D721Med (cell line): ENCODE data around the gene VDAC1.

Source experiments
- DNase-seq: peaks from one replicate; pipeline ENCODE4 v3.0.0; 2011; ENCODE audit warnings: low spot score; ENCODE audit not compliant: insufficient read length
- FAIRE-seq: peaks from 2 replicates; lab custom pipeline; 2011; peaks lifted over from hg19 to GRCh38; lab: Jason Lieb, UNC
- TF ChIP-seq, protein P1 (sequence below): IDR thresholded peaks from 2 replicates; pipeline ENCODE4 v1.5.1; 2012; ENCODE audit warnings: mild to moderate bottlenecking, control low read depth; ENCODE audit not compliant: insufficient read depth; ENCODE audit errors: missing control alignments

VDAC1 gene

DNA sequence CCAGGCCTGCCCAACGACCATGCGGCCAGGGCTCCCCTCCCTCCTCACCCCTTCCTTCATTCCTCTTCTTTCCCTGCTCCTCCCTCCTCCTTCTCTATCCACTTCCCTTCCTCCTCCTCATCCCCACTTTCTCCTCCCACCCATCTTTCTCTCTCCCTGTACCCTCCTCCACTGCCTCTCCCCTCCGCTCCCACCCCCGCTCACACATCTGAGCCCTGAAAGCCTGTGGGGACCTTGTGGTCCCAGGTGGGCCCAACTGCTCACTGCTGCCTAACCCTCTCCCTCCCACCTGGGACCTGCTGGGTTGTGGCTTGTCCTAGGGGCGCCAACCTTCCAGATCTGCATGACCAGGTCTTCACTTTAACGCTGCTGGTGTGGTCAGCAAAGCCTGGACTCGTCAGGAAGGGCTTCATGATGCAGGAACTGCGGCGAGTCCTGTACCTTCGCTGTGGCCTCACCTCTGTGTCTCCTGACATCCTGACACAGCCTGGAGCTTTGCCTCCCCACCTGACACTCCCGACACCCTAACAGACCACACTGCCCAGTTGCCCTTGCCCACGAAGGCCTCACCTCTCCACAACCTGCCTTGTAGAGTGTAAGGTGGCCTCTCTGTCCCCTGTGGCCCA lies 71.0 kb downstream of the VDAC1 start:
- DNase-seq (no peak), FAIRE-seq (no peak)
- TF ChIP-seq, protein P1, sequence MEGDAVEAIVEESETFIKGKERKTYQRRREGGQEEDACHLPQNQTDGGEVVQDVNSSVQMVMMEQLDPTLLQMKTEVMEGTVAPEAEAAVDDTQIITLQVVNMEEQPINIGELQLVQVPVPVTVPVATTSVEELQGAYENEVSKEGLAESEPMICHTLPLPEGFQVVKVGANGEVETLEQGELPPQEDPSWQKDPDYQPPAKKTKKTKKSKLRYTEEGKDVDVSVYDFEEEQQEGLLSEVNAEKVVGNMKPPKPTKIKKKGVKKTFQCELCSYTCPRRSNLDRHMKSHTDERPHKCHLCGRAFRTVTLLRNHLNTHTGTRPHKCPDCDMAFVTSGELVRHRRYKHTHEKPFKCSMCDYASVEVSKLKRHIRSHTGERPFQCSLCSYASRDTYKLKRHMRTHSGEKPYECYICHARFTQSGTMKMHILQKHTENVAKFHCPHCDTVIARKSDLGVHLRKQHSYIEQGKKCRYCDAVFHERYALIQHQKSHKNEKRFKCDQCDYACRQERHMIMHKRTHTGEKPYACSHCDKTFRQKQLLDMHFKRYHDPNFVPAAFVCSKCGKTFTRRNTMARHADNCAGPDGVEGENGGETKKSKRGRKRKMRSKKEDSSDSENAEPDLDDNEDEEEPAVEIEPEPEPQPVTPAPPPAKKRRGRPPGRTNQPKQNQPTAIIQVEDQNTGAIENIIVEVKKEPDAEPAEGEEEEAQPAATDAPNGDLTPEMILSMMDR = no peak

- no peak for FAIRE-seq
- TF ChIP-seq, protein P1 = no peak
These were observed 71.6 kb downstream of the VDAC1 start for GRCh38 chr5:133933169-133933509.

GRCh38 chr5:133932441-133933168 lies 72.2 kb downstream of the VDAC1 start:
- DNase-seq = no peak
- TF ChIP-seq, protein P1 = no peak
- no peak for FAIRE-seq

More at GRCh38 chr5:133933169-133933509, 71.6 kb downstream of the VDAC1 start:
- no peak for DNase-seq

DNA sequence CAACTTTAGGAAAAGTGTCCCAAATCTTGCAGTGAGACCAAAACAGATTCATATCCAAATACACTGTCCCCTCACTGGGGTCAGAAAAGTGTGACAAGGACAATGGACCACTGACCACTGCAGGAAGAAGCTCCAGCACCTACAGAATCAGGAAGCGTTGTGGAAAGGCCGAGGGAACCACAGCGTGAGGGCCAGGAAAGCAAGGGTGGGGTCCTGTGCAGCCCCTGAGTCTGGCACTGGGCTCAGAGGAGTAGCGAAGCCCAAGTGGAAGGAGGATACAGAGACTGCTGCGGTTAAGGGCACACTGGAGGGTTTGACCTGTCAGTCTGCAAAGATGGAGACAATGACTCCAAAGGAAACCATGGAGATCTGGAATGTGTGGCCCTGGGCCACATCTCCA lies 73.2 kb downstream of the VDAC1 start:
- no peak for DNase-seq

DNA sequence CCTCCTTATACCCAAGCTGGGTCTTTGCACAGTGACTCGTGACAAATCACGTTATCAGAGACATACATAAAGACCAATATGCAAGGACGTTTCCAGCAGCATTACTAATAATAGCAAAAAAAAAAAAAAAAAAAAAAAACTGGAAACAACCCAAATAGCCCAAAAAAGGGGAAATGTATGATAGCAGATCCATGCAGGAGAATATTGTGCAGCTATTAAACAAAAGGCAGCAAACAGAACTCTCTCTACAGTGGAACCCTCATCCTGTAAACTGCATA lies 74.0 kb downstream of the VDAC1 start:
- TF ChIP-seq, protein P1 = no peak
- FAIRE-seq (no peak), DNase-seq (no peak)

More for the DNA sequence above, 73.2 kb downstream of the VDAC1 start:
- no peak for FAIRE-seq
- TF ChIP-seq, protein P1 = no peak

DNA sequence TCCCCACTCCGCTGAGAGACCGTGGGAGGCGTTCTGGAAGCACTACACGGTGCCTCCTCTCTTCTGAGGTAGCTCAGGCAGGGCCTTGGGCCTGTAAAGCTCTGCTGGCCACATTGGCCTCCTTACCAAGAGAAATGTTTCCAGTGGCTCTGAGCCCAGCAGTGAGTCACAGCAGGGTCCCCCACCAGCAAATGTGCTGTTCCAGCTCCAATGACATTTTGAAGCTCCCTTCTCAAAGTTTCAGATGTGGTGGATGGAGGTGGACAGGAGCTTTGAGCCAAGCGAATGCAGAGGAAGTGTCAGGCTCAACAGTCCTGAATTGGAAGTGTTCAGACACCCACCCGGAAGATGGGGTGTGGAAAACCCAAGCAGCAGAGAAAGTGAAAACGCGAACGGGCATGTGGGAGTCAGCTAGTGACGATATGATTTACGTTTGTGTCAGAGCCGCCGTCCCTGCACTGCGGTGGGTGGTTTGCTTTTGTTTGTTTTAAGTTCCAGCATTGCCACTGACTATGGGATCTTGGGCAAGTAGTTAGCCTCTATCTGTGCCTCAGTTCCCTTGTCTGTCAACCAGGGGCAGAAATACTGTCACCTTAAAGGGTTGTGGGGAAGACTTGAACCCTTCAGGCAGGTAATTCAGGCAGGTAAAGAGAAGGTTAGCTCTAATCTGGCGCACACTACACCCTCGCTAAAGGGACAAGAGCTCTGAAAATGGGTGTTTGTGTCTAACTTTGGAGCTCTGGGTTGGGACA lies 74.5 kb downstream of the VDAC1 start:
- FAIRE-seq (no peak), DNase-seq (no peak)
- TF ChIP-seq, protein P1 = no peak
